ENCODE data around the gene ARGLU1. TPM values are rescaled to one million over a fixed set of nuclear protein-coding genes. Genes with fewer than 3 reads are reported as not detected.

Gene ARGLU1
- total and polyA plus RNA-seq, 9 of the 15 experiments (the other 6 are each of a cell fraction or from before 2014, with no cell fraction given): 19.3 to 99.9 (median 49.3) TPM

DNA sequence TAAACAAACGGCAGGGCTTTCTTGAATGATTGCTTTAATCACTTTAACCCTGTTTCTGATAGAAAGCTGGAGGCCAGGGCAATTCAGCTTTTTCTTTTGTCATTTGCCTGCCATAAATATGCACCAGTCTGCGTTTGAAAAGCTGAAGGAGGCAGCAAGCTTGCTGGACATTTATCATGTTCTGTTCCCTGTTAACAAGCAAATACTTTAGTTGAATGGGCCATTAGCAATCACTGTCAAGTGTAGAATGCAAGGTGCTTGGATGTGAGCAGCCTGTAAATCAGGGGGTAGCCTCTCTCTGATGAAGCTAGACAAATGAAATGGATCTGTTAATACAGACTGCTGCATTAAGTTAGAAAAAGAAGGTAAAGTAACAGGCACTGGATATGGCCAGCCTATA is 40.1 kb downstream of the ARGLU1 start:
- in situ Hi-C loops (cut with MboI): no loop called here

DNA sequence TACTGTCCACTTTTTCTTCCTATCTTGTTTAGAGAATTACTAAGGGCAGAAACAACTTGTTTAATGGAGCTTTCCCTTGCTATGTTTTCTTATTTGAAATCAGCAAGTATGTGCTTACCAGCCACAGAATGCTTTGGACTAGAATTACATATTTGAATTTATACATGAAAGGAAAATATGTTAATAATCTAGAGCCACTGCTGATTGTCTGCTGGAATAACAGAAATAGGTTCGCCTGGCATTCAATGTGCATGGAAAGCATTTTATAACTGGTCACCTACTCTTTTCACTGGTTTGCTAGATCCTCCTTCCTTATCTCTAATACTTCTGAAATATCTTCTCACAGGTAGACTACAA is 40.5 kb downstream of the ARGLU1 start:
- no peak overlapping the region for H3K27ac ChIP-seq (ENCODE audit: extremely low read depth, low read depth, low read length)
- FAIRE-seq: no peak
- H3K4me2 ChIP-seq (ENCODE audit: insufficient read depth, low read length): no peak overlapping the region
- no peak overlapping the region for H3K4me3 ChIP-seq
- no peak overlapping the region for H3K9ac ChIP-seq (ENCODE audit: insufficient read depth in 1 of 2, low read depth in 2 of 2, low read length in 2 of 2)
- ATAC-seq: no peak
- TF ChIP-seq RFX5 (IDR thresholded peaks at IDR 0.05; ENCODE audit: low read depth, low read length): no peak
- no peak for TF ChIP-seq NR1H2 (CRISPR knock-in tag; IDR thresholded peaks at IDR 0.05)
- TF ChIP-seq SNRNP70 (optimal IDR thresholded peaks at IDR 0.05; ENCODE audit: low read depth, low read length): no peak
- TF ChIP-seq NR2C1 (IDR thresholded peaks at IDR 0.05): no peak
- TF ChIP-seq NR2C1 (tag; IDR thresholded peaks at IDR 0.05): no peak
- TF ChIP-seq NFRKB (IDR thresholded peaks at IDR 0.05; ENCODE audit: low read depth): no peak
- TF ChIP-seq PRPF4 (IDR thresholded peaks at IDR 0.05; ENCODE audit: insufficient read depth, low read depth, low read length, poor library complexity, severe bottlenecking): no peak
- no peak for TF ChIP-seq NRF1 (conservative IDR thresholded peaks at IDR 0.05 in 1 of 2, IDR thresholded peaks at IDR 0.05 in 1 of 2)
- TF ChIP-seq CC2D1A (IDR thresholded peaks at IDR 0.05): no peak
- no peak for TF ChIP-seq ELF4 (CRISPR knock-in tag; IDR thresholded peaks at IDR 0.05)
- TF ChIP-seq RB1 (IDR thresholded peaks at IDR 0.05; ENCODE audit: low read depth): no peak
- H3K9me1 ChIP-seq (ENCODE audit: control insufficient read depth, insufficient read depth, low read length): no peaks in the 10 kb centered on the region
- intact Hi-C loops (cut with micrococcal nuclease) (no loop called here), in situ Hi-C loops (cut with MboI) (no loop called here)
- BruUV-seq (replicated peaks): no TSS peak
- ChIA-PET CTCF (ENCODE audit: low intra/inter-chr PET ratio) (no interaction called here), POLR2A (no interaction called here)
- H3K79me2 ChIP-seq (ENCODE audit: control insufficient read depth, insufficient read depth, low read length): no peaks in the 10 kb centered on the region
- H3K36me3 ChIP-seq (ENCODE audit: control insufficient read depth, insufficient read depth, low read length): no peaks in the 10 kb centered on the region
- WGBS (ENCODE audit: insufficient coverage, low coverage, missing lambda C conversion rate): 0% methylated on average over 1 of the region's 1 CpG
- H4K20me1 ChIP-seq (replicated peaks; ENCODE audit: control insufficient read depth, insufficient read depth, low read length): no peaks in the 10 kb centered on the region
- peaks cover 0 to 5% of the 10 kb centered on the region in 2 experiments; a peak in 1 of 5 replicates for H3K27me3 ChIP-seq (ENCODE audit: control insufficient read depth in 2 of 2, insufficient read depth in 2 of 2, low read length in 2 of 2)
- H2AFZ ChIP-seq (ENCODE audit: low read depth, low read length): no peak overlapping the region
- H3K9me3 ChIP-seq (replicated peaks; ENCODE audit: control insufficient read depth, insufficient read depth, low read depth, low read length): no peaks in the 10 kb centered on the region
- no peak for DNase-seq (ENCODE audit: extremely low read depth in 1 of 4, low spot score in 3 of 4)
- H3K4me1 ChIP-seq (replicated peaks in 1 of 2; ENCODE audit: control insufficient read depth in 2 of 2, insufficient read depth in 2 of 2, low read length in 2 of 2): no peaks in the 10 kb centered on the region

More for the DNA sequence above, 40.1 kb downstream of the ARGLU1 start:
- ATAC-seq: no peak
- POLR2A ChIA-PET: no interaction called here
- no TSS peak for BruUV-seq (replicated peaks)
- H4K20me1 ChIP-seq (replicated peaks; ENCODE audit: control insufficient read depth, insufficient read depth, low read length): no peaks in the 10 kb centered on the region
- intact Hi-C loops (cut with micrococcal nuclease): no loop called here
- no peak overlapping the region for H3K9ac ChIP-seq (ENCODE audit: insufficient read depth in 1 of 2, low read depth in 2 of 2, low read length in 2 of 2)
- H3K4me1 ChIP-seq (replicated peaks in 1 of 2; ENCODE audit: control insufficient read depth in 2 of 2, insufficient read depth in 2 of 2, low read length in 2 of 2): no peaks in the 10 kb centered on the region
- no peak overlapping the region for H2AFZ ChIP-seq (ENCODE audit: low read depth, low read length)
- H3K27ac ChIP-seq (ENCODE audit: extremely low read depth, low read depth, low read length): no peak overlapping the region
- FAIRE-seq: no peak
- H3K4me2 ChIP-seq (ENCODE audit: insufficient read depth, low read length): no peak overlapping the region
- 0% methylated on average over 2 of the region's 2 CpGs for WGBS (ENCODE audit: insufficient coverage, low coverage, missing lambda C conversion rate)
- CTCF ChIA-PET (ENCODE audit: low intra/inter-chr PET ratio): no interaction called here
- DNase-seq (ENCODE audit: extremely low read depth in 1 of 4, low spot score in 3 of 4): no peak
- peaks cover 0 to 5% of the 10 kb centered on the region in 2 experiments; a peak in 1 of 5 replicates for H3K27me3 ChIP-seq (ENCODE audit: control insufficient read depth in 2 of 2, insufficient read depth in 2 of 2, low read length in 2 of 2)
- H3K9me3 ChIP-seq (replicated peaks; ENCODE audit: control insufficient read depth, insufficient read depth, low read depth, low read length): no peaks in the 10 kb centered on the region
- no peak for TF ChIP-seq NBN (IDR thresholded peaks at IDR 0.05; ENCODE audit: low read depth)
- TF ChIP-seq SAFB (IDR thresholded peaks at IDR 0.05; ENCODE audit: borderline replicate concordance, low read depth, low read length): no peak
- TF ChIP-seq YY1 (IDR thresholded peaks at IDR 0.05; ENCODE audit: borderline replicate concordance in 1 of 3, control insufficient read depth in 1 of 3, extremely low read depth in 1 of 3, insufficient read depth in 3 of 3, insufficient read length in 1 of 3, insufficient replicate concordance in 2 of 3, low read depth in 1 of 3, low read length in 2 of 3): no peak
- TF ChIP-seq, protein P1, sequence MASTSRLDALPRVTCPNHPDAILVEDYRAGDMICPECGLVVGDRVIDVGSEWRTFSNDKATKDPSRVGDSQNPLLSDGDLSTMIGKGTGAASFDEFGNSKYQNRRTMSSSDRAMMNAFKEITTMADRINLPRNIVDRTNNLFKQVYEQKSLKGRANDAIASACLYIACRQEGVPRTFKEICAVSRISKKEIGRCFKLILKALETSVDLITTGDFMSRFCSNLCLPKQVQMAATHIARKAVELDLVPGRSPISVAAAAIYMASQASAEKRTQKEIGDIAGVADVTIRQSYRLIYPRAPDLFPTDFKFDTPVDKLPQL (IDR thresholded peaks at IDR 0.05; ENCODE audit: extremely low read depth, insufficient read length): no peak
- no peak for TF ChIP-seq SLC30A9 (CRISPR knock-in tag; IDR thresholded peaks at IDR 0.05)
- TF ChIP-seq BHLHE40 (IDR thresholded peaks at IDR 0.05; ENCODE audit: low read length): no peak
- TF ChIP-seq MED1 (CRISPR knock-in tag; IDR thresholded peaks at IDR 0.05; ENCODE audit: borderline replicate concordance): no peak
- no peak for TF ChIP-seq TAF9B (IDR thresholded peaks at IDR 0.05; ENCODE audit: partially characterized antibody)
- TF ChIP-seq BRF1 (IDR thresholded peaks at IDR 0.05; ENCODE audit: borderline replicate concordance, extremely low read depth, insufficient read length): no peak
- TF ChIP-seq TEAD1 (CRISPR knock-in tag; IDR thresholded peaks at IDR 0.05): no peak
- no peak for TF ChIP-seq ZZZ3 (IDR thresholded peaks at IDR 0.05)
- H3K36me3 ChIP-seq (ENCODE audit: control insufficient read depth, insufficient read depth, low read length): no peaks in the 10 kb centered on the region
- no peaks in the 10 kb centered on the region for H3K9me1 ChIP-seq (ENCODE audit: control insufficient read depth, insufficient read depth, low read length)
- H3K4me3 ChIP-seq: no peak overlapping the region
- no peaks in the 10 kb centered on the region for H3K79me2 ChIP-seq (ENCODE audit: control insufficient read depth, insufficient read depth, low read length)
